Esophagus (tissue), 2 donors: Measurements from ENCODE around the gene CCNL2. TPM values are rescaled to one million over a fixed set of nuclear protein-coding genes. Genes with fewer than 3 reads are reported as not detected.

Experiments used
- H3K27ac ChIP-seq, 2 donors: one replicate each; pipeline ENCODE4 v1.5.1; 2013; ENCODE audit warnings: low read depth in 2 of 2, mild to moderate bottlenecking in 2 of 2, inconsistent platforms in 1 of 2, low read length in 1 of 2, moderate library complexity in 1 of 2
- H3K27me3 ChIP-seq, 2 donors: one replicate each; pipeline ENCODE4 v1.6.1; 2013; ENCODE audit warnings: low read length in 2 of 2, control low read depth in 1 of 2, mild to moderate bottlenecking in 1 of 2; ENCODE audit not compliant: insufficient read depth in 2 of 2, control insufficient read depth in 1 of 2
- H3K36me3 ChIP-seq, 2 donors: one replicate each; pipeline ENCODE4 v1.6.1; 2013; ENCODE audit warnings: low read length in 1 of 2; ENCODE audit not compliant: control insufficient read depth in 2 of 2, insufficient read depth in 2 of 2
- H3K4me1 ChIP-seq, 2 donors: one replicate each; pipeline ENCODE4 v1.6.1; 2013; ENCODE audit warnings: low read length in 1 of 2; ENCODE audit not compliant: control insufficient read depth in 2 of 2, insufficient read depth in 2 of 2
- H3K4me3 ChIP-seq, 2 donors: one replicate each; pipeline ENCODE4 v1.5.1; 2013; ENCODE audit warnings: low read length in 2 of 2, mild to moderate bottlenecking in 2 of 2, low read depth in 1 of 2, moderate library complexity in 1 of 2
- H3K9me3 ChIP-seq, 2 donors: one replicate each; pipeline ENCODE4 v1.6.1; 2013; ENCODE audit warnings: mild to moderate bottlenecking in 2 of 2, low read depth in 1 of 2, low read length in 1 of 2, moderate library complexity in 1 of 2; ENCODE audit not compliant: control insufficient read depth in 2 of 2, insufficient read depth in 1 of 2
- WGBS, 2 donors: extraction: QIAGEN DNeasy Blood & Tissue Kit; methylation state at CpG; one replicate each; pipeline ENCODE4 v1.1.7; 2013; 5-methylcytosine and 5-hydroxymethylcytosine counted together
- polyA plus RNA-seq, 2 donors: library from polyadenylated mRNA; stranded (reverse); fragments of 200-250 nt; gene quantifications; one replicate each; pipeline ENCODE4 v1.2.3, GENCODE V29; 2013
- donor health status: healthy with polysubstance abuse.
- donor health status: Bipolar disorder and iron deficiency.

CCNL2 gene
- polyA plus RNA-seq, 2 donors: 97.9 to 210 TPM

GRCh38 chr1:1437033-1437903, 38.1 kb upstream of the CCNL2 start:
- 54 to 71% methylated on average over 31 of the region's 31 CpGs for WGBS, 2 donors
- Histone ChIP-seq H3K27ac (no peak overlapping the region), H3K27me3 (no peaks in the 10 kb centered on the region), H3K4me3 (peak overlapping the region in 1 of 2 donors; percentile 50), H3K36me3 (peaks cover 0 to 2% of the 10 kb centered on the region in 2 donors), H3K9me3 (no peaks in the 10 kb centered on the region), H3K4me1 (peaks cover 10 to 45% of the 10 kb centered on the region in 2 donors)

GRCh38 chr1:1436630-1437032, 37.5 kb upstream of the CCNL2 start:
- 64 to 74% methylated on average over 7 of the region's 7 CpGs for WGBS, 2 donors
- Histone ChIP-seq H3K9me3 (no peaks in the 10 kb centered on the region), H3K4me3 (peak overlapping the region; percentile 50 to 62), H3K27me3 (no peaks in the 10 kb centered on the region), H3K4me1 (peaks cover 16 to 49% of the 10 kb centered on the region in 2 donors), H3K36me3 (peaks cover 0 to 2% of the 10 kb centered on the region in 2 donors), H3K27ac (no peak overlapping the region)

- Histone ChIP-seq H3K27me3 (no peaks in the 10 kb centered on the region), H3K36me3 (peaks cover 0 to 2% of the 10 kb centered on the region in 2 donors), H3K9me3 (no peaks in the 10 kb centered on the region), H3K4me1 (peaks cover 21 to 49% of the 10 kb centered on the region in 2 donors), H3K27ac (peak overlapping the region; percentile 97 to 99), H3K4me3 (peak overlapping the region; percentile 50 to 62)
- 9 to 13% methylated on average over 21 to 40 of the region's 40 CpGs for WGBS, 2 donors
Observed at GRCh38 chr1:1435911-1436629, 36.9 kb upstream of the CCNL2 start.

GRCh38 chr1:1435106-1435903, 36.2 kb upstream of the CCNL2 start, which contains the start of gene VWA1:
Gene VWA1 (plus strand): TSS chr1:1435690. CDS start chr1:1435749, 59 bp downstream.
- H3K36me3 ChIP-seq: peaks cover 0 to 2% of the 10 kb centered on the region in 2 donors
- WGBS, 2 donors: 7 to 11% methylated on average over 69 to 89 of the region's 89 CpGs
- no peaks in the 10 kb centered on the region for H3K9me3 ChIP-seq
- H3K27ac ChIP-seq: peak within 1 kb of the TSS; percentile 97 to 99
- H3K4me1 ChIP-seq: peaks cover 23 to 53% of the 10 kb centered on the region in 2 donors
- peak within 1 kb of the TSS; percentile 50 to 62 for H3K4me3 ChIP-seq
- H3K27me3 ChIP-seq: no peaks in the 10 kb centered on the region

GRCh38 chr1:1434824-1435105, 35.6 kb upstream of the CCNL2 start:
- peaks cover 0 to 2% of the 10 kb centered on the region in 2 donors for H3K36me3 ChIP-seq
- H3K4me1 ChIP-seq: peaks cover 23 to 55% of the 10 kb centered on the region in 2 donors

GRCh38 chr1:1434131-1434823, 35.1 kb upstream of the CCNL2 start:
- Histone ChIP-seq H3K9me3 (no peaks in the 10 kb centered on the region), H3K27me3 (no peaks in the 10 kb centered on the region), H3K27ac (peak overlapping the region; percentile 97 to 99), H3K4me1 (peaks cover 23 to 55% of the 10 kb centered on the region in 2 donors), H3K4me3 (no peak overlapping the region), H3K36me3 (peaks cover 0 to 2% of the 10 kb centered on the region in 2 donors)
- 10 to 28% methylated on average over 32 of the region's 32 CpGs for WGBS, 2 donors

More at GRCh38 chr1:1434824-1435105, 35.6 kb upstream of the CCNL2 start:
- Histone ChIP-seq H3K27ac (peak overlapping the region; percentile 97 to 99), H3K27me3 (no peaks in the 10 kb centered on the region), H3K9me3 (no peaks in the 10 kb centered on the region), H3K4me3 (no peak overlapping the region)
- WGBS, 2 donors: 61 to 66% methylated on average over 4 of the region's 4 CpGs

GRCh38 chr1:1433804-1434130, 34.6 kb upstream of the CCNL2 start:
- H3K4me1 ChIP-seq: peaks cover 23 to 55% of the 10 kb centered on the region in 2 donors
- H3K27ac ChIP-seq: peak overlapping the region; percentile 97 to 99
- H3K27me3 ChIP-seq: no peaks in the 10 kb centered on the region
- H3K4me3 ChIP-seq: peak overlapping the region; percentile 13 to 15
- peaks cover 0 to 2% of the 10 kb centered on the region in 2 donors for H3K36me3 ChIP-seq
- WGBS, 2 donors: 9 to 23% methylated on average over 11 to 12 of the region's 12 CpGs
- no peaks in the 10 kb centered on the region for H3K9me3 ChIP-seq

- H3K36me3 ChIP-seq: peaks cover 0 to 2% of the 10 kb centered on the region in 2 donors
- H3K4me3 ChIP-seq: peak overlapping the region; percentile 13 to 15
- no peaks in the 10 kb centered on the region for H3K9me3 ChIP-seq
- no peaks in the 10 kb centered on the region for H3K27me3 ChIP-seq
- peak overlapping the region; percentile 97 to 99 for H3K27ac ChIP-seq
- H3K4me1 ChIP-seq: peaks cover 23 to 55% of the 10 kb centered on the region in 2 donors
- WGBS, 2 donors: 32 to 33% methylated on average over 30 to 34 of the region's 34 CpGs
Observed at GRCh38 chr1:1432951-1433803, 34.0 kb upstream of the CCNL2 start.
